OCI-LY3 (cell line): ENCODE measurements around the gene CDH4.

Experiments used
- CTCF ChIP-seq: fragments of 200-600, 300-600 bp; sonication (generic); IDR thresholded peaks from 2 replicates; pipeline ENCODE4 v1.5.1; 2014; ENCODE audit warnings: antibody characterized with exemption, low read length, low read depth
- EZH2phosphoT487 ChIP-seq: fragments of 200-600 bp; shearing (Covaris generic); IDR thresholded peaks from 2 replicates; pipeline ENCODE4 v1.6.1; 2018; ENCODE audit warnings: antibody characterized with exemption, mixed run types, low read depth

GRCh38 chr20:61850926-61851900 lies 599.2 kb downstream of the CDH4 start:
- no peak for TF ChIP-seq CTCF
- no peak for TF ChIP-seq EZH2phosphoT487
